SIG-M5 (cell line): ENCODE results near the gene PTPN11.
"Not testable (repeated sequence)": the region's sequence is repeated elsewhere in the genome, so short reads cannot be mapped to it uniquely, and the experiment has no call there.

Experiments
- DNase-seq: peaks from one replicate; lab custom pipeline; 2025; lab: John Stamatoyannopoulos, UW

PTPN11 gene

DNA sequence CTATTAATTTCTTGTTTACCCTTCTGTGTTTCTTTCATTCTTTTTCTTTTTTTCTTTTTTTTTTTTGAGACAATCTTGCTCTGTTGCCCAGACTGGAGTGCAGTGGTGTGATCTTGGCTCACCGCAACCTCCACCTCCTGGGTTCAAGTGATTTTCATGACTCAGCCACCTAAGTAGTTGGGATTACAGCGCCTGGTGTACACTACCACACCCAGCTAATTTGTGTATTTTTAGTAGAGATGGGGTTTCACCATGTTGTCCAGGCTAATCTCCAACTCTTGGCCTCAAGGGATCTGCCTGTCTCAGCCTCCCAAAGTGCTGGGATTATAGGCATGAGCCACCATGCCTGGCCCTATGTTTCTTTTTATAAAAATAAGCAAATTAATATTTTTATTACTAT is 29.4 kb downstream of the PTPN11 start:
- not testable (repeated sequence) for DNase-seq

DNA sequence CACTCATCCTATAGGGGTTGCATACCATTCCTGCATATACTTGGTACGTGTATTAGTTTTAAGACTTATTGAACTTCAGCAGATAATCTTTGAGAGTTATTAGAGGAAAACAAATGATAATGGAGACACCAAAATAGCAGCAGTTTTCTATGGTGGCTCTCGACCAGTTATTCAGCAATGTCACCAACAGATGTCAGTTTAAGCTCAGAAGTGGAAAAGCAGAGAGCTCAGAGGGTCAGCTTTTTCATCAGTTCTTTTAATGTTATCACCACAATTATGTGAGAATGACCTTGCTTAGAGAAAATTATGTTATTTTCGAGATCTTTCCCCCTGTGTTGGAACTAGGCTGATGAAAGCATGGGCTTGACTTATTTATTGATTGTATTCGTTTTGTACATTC is 32.0 kb downstream of the PTPN11 start:
- no peak for DNase-seq

DNA sequence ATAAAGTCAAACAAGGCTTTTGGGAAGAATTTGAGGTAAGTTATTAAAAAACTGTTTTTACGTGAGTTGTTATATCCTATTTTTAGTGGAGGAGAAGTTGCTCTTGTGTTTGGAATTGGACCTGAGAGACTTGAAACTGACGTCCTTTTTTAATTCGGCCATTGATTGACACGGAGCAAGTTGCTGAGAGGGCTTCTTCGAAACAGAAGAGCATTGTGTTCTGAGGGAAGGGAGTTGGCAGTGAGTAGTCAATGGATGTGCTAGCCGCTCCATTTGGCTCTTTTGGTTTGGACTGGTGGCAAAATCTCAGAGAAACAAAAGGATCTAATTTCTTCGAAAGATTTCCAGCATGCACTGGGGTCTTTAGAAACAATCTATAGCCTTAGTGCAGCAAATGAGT is 37.3 kb downstream of the PTPN11 start:
- DNase-seq, result no peak

DNA sequence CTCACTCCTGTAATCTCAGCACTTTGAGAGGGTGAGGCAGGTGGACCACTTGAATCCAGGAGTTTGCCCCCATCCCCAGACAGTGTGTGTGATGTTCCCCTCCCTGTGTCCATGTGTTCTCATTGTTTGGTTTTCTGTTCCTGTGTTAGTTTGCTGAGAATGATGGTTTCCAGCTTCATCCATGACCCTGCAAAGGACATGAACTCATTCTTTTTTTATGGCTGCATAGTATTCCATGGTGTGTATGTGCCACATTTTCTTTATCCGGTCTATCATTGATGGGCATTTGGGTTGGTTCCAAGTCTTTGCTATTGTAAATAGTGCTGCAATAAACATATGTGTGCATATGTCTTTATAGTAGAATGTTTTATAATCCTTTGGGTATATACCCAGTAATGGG is 38.4 kb downstream of the PTPN11 start:
- DNase-seq, result not testable (repeated sequence)

DNA sequence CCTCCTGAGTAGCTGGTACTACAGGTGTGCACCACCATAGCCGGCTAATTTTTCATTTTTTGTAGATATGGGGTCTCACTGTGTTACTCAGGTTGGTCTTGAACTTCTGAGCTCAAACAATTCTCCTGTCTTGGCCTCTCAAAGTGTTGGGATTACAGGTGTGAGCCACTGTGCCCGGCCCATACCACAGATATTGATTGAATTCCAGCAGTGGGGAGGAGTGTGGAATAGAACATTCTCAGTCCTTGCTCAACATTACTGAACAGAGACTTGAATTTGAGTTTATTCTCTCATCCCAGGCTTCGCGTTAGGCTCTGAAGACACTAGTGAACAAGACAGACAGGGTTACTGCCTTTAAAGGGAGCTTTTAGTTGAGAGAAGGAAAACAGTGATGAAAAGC is 39.6 kb downstream of the PTPN11 start:
- no peak for DNase-seq

DNA sequence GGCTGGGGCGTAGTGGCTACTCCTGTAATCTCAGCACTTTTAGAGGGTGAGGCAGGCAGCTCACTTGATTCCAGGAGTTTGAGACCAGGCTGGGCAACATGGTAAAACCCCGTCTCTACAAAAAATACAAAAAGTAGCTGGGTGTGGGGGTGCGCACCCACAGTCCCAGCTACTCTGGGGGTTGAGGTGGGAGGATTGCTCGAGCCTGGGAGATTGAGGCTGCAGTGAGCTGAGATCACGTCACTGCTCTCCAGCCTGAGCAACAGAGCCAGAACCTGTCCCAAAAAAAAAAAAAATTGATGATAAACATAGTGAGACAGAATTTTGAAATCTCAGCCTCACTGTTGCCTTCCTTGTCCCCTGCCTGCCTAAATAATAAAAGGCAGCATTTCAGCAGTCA is 40.0 kb downstream of the PTPN11 start:
- DNase-seq, result no peak

DNA sequence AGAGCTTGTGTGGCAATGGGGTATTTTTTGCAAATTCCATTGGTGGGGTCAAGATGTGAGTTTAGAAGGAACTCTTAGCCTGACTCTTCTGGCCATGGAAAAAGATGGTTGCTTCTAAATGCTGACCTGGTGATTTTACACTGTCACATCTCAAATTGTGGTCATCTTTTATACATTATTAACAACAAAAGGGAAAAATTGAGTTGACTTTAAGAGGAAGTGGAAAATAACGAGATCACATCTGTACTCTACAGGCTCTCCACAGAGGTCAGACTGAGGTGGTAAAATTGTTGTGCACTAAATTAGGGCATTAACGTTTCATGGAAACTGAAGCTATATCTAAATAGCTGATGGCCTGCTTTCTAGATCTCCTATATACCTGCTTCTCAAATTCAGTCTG is 44.7 kb downstream of the PTPN11 start:
- DNase-seq, result no peak

DNA sequence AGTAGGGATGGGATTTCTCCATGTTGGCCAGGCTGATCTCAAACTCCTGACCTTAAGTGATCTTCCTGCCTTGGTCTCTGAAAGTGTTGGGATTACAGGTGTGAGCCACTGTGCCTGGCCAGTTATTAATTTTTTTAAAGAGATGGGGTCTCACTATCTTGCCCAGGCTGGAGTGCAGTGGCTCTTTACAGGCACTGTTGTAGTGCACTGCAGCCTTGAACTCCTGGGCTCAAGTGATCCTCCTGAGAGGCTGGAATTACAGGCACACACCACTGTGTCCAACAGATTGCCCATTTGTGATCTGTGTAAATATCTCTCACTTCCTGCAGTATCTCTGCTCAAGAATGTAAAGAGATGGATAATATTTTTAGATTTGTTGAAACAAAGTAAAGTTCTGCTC is 45.9 kb downstream of the PTPN11 start:
- no peak for DNase-seq

DNA sequence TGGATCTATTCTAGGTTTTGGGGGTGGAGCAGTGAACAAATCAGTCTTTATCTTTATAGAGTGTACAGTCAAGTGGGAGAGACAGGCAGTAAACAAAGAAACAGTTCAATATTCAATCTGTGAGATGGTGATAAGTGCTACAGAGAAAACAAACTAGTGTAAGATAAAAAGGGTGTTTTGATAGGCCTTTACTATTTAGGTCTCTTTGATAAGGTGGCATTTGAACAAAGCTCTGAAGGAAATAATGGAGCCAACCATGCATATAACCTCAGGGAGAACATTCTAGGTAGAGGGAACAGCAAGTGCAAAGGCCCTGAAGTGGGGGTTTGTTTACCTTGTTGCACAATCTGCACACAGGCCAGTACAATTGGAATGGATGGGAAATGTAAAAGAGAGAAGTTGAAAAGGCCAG is 47.3 kb downstream of the PTPN11 start:
- no peak for DNase-seq

DNA sequence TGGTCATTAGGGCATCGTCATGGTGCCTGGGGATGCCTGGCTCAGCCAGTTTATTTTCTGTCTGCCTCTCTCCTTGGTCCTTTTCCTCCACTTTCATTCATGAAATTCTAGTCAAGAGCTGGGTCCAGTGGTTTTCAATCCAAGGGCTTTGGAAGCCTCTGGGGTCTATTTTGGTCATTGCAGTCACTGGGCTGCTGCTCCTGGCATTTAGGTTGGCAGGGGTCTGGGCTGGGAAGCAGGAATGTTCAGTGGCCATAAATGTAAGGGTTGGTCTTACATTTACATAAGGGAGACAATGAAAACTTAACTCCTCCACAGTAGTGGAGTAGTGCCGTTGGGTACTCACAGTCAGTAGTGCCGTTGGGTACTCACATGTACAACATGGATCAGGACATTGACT is 48.1 kb downstream of the PTPN11 start:
- DNase-seq, result no peak

DNA sequence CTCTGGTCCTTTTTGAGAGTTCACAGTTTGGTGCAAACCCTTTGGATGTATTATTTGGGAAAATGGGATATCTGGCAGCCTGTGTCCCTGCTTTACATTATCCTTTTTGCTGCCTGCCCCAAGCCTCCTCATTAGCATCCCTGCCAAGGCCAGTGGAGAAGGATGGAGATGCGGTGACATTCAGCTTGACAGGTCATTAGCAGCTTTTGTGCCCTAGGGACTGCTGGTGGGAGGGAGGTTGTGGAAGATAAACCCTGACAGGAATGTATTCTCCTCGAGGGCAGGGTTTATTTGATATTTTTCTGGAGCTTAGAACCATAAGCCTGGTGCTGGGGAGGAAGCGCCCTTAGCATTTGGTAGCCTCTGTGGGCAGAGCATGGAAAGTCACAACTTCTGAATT is 49.3 kb downstream of the PTPN11 start:
- no peak for DNase-seq

DNA sequence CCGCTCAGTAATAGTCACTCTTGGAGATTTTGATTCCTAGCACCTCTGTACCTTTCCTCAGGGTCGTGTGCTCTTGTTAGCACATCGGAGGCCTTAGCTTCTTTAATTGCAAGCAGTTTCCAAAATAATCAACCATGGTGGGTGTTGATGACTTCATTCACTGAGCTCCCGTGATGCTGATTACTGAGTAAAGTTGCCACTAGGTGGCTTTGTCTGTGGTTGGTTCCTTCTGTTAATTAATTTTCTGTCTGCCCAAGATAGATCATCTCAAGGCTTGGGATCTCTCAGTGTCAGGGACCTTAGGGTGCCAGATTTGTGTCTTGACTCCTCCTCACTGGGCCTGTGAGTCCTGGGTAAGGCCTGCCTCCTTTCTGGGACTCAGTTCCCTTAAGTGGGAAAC is 54.3 kb downstream of the PTPN11 start:
- DNase-seq, result no peak

DNA sequence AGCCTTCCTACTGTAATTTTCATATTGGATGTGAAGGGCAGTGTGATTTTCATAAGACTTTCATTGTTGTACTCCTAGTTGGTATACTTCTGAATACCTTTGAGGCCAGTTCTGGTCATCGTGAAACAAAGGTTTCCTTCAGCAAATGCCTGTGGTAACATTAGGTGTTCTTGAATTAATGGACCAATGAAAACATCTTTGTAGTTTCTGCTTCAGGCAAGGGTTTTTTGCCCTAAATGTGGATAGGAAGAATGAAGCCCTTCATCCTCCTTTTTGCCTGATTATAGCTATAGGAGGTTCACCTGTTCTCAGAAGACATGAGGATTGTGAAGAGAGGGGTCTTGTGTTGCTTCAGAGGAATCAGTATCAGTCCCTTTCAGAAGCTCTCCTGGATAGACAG is 60.7 kb downstream of the PTPN11 start:
- no peak for DNase-seq

DNA sequence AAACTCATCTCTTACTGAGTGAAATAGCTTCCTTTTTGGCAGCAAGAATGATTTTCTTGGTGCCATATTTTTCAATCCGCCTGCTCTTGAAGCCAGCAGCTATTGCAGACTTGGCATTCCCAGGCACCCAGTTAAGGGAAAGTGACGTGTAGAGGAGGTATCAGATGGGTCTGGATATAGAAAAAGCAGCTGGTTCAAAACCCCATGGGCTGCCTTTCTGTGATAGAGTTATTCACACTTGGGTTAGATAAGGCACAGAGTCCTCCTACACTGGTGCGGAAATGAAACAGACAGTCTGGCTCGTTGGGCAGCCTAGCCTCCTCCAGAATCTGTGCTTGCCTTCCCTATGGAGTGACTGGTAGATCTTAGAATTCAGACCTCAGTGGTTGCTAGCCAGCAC is 62.2 kb downstream of the PTPN11 start:
- DNase-seq, result no peak

DNA sequence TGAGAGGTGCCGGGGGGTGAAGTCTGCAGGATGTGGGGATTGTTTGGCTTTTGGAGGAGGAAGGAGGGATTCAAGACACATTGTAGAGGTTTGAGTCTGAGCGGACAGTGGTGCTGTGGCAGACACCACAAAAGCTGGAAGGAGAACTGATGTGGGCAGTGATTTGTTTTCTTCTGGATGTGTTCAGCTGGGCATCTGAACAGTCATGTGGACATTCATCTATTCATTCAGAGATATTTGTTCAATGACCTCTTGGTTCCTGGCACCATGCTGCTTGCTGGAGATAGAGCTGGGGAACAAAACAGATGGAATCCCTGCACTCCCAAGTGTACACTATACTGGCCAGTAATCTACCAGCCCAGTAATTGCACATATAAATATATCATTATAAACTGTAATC is 64.0 kb downstream of the PTPN11 start:
- no peak for DNase-seq

DNA sequence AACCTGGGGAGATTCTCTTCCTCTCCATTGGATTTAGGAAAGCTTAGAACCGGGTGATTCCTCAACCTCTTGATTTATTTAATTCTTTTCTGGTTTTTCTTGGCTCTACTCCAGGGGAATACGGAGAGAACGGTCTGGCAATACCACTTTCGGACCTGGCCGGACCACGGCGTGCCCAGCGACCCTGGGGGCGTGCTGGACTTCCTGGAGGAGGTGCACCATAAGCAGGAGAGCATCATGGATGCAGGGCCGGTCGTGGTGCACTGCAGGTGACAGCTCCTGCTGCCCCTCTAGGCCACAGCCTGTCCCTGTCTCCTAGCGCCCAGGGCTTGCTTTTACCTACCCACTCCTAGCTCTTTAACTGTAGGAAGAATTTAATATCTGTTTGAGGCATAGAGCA is 67.6 kb downstream of the PTPN11 start:
- DNase-seq, result no peak

DNA sequence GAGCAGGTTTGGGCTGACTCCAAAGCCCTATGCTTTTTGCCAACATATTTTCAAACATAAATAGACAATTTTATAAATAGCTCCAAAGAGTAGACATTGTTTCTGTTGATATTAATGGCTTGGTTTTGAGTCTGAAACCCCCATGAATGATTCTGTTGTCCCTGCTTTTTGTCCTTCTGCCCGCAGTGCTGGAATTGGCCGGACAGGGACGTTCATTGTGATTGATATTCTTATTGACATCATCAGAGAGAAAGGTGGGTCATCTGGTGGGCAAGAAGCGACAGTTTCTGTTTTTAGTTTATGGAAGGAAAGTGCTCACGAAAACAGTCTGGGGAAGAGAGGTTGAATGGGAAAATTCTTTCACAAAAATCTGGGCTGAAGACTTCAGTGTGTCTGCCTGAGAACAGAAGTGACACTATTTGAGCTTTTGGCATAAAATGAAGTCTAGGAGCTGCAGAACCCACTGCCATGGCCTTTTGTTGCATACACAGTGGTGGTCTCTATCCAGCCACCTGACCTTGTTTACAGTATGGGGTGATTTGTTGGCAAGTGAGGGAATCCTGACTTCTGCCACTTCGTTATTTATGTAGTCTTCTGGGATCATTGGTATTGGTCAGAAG is 69.6 kb downstream of the PTPN11 start:
- no peak for DNase-seq

DNA sequence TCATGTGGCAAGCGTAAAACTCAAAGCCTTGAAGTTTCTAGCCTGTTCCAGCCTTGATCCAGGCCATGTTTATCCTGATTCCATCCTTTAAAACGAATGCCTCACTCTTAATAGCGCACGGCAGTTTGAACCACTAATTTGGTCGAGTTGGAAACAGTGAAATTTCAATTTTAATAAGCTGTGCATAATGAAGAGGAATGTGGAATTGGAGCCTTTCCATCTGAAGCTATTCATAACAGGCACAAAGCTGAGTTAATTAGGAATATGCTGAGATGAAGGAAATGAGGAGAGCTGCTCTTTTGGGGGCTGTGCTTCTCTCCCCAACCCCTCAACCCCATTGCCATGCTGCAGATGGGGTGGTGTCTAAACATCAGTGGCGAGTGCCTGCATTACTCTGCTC is 70.7 kb downstream of the PTPN11 start:
- no peak for DNase-seq

DNA sequence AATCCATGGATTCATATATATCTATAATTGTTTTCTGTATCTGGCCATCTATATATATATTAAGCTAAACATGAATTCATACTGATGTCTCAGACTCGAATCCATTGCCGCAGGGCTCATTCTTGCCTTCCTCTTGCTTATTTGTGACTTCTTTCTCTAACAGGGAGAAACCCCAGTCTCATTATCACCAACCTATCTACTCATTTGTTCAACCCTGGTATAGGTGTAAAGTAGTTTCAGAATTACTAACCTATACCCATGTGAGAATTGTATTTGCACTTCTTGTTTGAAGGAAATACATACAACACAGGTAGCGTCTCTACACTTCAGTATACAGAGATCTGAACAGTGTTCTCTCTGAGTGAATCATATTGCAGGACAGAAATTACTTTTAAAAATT is 77.7 kb downstream of the PTPN11 start:
- DNase-seq, result no peak

DNA sequence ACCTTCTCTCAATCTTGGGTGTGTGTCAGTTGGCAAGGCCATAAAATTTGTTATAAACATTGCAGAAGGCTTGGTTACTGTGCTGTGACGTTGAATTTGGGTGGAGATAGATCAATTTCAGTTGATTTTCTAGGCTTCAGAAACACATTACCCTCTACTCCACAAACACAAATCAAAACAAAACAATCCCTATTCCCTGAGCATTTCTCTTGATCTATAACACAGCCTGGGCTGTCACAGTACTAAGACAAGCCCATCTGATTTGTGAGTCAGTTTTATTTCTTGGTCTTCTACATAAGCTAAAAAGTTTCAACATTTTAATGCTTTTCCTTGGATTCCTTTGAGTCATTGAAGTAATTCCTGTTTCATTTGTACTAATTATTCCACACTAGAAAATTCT is 79.8 kb downstream of the PTPN11 start:
- no peak for DNase-seq

DNA sequence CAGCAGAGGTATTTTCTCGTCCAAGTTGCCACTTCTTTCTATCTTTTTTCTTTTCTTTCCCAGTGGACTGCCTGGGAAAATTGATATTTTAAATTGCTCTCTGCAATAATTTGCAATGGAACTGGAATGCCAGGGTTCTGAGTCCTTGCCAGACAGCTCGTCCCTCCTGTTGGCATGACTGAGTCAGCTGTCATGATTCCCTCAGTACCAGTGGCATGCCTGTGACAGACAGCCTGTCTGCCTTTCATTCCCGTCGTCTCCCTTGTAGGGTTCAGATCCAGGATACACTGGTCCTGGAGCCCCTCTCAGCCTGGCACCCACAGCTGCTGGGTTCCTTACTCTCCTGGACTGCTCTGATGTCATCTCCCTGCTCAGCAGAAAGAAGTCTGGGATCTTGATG is 84.8 kb downstream of the PTPN11 start:
- DNase-seq, result no peak

DNA sequence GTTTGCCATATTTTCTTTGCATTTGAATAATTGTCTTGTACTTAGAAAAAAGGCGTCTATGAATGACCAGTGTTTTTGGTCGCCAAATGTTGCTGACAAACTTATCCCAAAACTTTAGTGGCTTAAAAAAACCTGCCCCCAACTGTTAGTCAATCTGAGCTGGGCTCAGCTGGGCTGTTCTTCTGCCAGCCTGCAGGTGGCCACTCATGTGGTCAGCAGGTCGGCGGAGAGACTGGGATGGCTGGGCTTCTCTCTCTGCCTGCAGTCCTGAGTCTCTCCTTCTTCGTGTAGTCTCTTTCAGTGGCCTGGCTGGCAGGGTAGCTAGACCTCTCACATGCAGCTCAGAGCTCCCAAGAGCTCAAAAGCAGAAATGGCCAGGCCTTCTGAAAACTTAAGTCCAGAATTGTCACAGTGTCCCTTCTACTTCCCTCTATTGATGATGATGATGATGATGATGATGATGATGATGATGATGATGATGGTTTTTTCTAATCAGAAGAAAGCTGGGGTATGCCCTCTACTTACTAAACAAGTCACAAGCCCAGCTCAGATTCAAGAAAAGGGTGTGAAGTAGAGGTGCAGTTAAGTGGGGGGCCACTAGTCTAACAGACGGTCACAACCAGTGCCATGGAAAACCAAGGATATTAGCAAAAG is 87.9 kb downstream of the PTPN11 start:
- DNase-seq, result no peak

DNA sequence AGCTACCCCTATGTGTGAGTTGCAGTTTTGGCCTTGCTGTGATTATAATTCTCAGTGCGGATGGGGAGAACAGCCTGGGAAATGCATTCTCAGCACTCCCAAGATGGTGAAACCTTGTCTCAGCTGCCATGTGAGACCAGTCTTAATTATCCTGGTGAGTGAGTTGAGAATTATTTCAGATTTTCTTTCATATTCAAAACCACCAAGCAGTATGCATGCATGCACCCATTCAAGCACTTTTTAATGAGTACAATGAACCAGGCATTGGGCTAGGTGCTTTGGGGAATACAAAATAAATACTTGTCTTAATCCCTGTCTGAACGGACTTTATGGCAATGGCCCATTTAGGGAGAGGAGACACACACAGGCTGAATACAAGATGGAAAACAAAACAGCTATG is 94.7 kb downstream of the PTPN11 start:
- DNase-seq, result no peak

DNA sequence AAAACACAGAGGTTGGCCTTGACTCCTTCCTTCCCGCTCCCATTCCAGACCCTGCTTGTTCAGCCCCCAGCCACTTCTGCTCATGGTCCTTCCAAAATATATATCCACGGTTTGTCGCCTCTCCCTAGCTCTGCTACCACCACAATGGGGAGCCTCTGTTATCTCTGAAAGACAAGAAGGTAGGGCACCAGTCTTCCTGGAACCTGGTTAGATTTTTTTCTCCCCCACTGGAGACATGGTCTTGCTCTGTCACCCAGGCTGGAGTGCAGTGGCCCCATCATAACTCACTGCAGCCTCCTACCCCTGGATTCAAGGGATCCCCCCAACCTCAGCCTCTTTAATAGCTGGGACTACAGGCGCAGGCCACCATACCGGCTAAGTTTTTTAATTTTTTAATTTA is 95.7 kb downstream of the PTPN11 start:
- DNase-seq, result no peak
